Neural progenitor cell (in vitro differentiated cells): Measurements from ENCODE around the gene B4GALT5. TPM values are rescaled to one million over a fixed set of nuclear protein-coding genes. Genes with fewer than 3 reads are reported as not detected.
A peak's percentile ranks its signal among the peaks of the same experiment; 100 is the strongest.

Experiments used
- DNase-seq: peaks from one replicate; pipeline ENCODE4 v3.0.0-alpha.2; 2016; ENCODE audit warnings: low spot score
- H2AFZ ChIP-seq: fragments of 200-600 bp; sonication (generic); replicated peaks from 2 replicates; pipeline ENCODE4 v1.6.1; 2016; ENCODE audit warnings: antibody characterized with exemption
- H3F3A ChIP-seq: fragments of 200-600 bp; sonication (generic); 2 replicates; pipeline ENCODE4 v1.6.1; 2016; ENCODE audit warnings: antibody characterized with exemption, low read depth
- H3K27ac ChIP-seq: fragments of 200-600 bp; sonication (generic); 2 replicates; pipeline ENCODE4 v1.5.1; 2016; ENCODE audit warnings: mild to moderate bottlenecking
- H3K27me3 ChIP-seq: fragments of 200-600 bp; sonication (generic); 2 replicates; pipeline ENCODE4 v1.6.1; 2016; ENCODE audit warnings: mild to moderate bottlenecking, moderate library complexity
- H3K36me3 ChIP-seq: fragments of 200-600 bp; sonication (generic); 2 replicates; pipeline ENCODE4 v1.5.1; 2016
- H3K4me1 ChIP-seq: fragments of 200-600 bp; sonication (generic); 2 replicates; pipeline ENCODE4 v1.6.1; 2016; ENCODE audit warnings: mixed run types
- H3K4me2 ChIP-seq: fragments of 200-600 bp; sonication (generic); 2 replicates; pipeline ENCODE4 v1.6.1; 2016
- H3K4me3 ChIP-seq: fragments of 200-600 bp; sonication (generic); 2 replicates; pipeline ENCODE4 v1.5.1; 2016
- H3K79me2 ChIP-seq: fragments of 200-600 bp; sonication (generic); 2 replicates; pipeline ENCODE4 v1.6.1; 2016; ENCODE audit warnings: low read depth
- H3K9ac ChIP-seq: fragments of 200-600 bp; sonication (generic); 2 replicates; pipeline ENCODE4 v1.6.1; 2016
- H3K9me3 ChIP-seq: fragments of 200-600 bp; sonication (generic); 2 replicates; pipeline ENCODE4 v1.5.1; 2016; ENCODE audit warnings: low read depth
- H4K20me1 ChIP-seq: fragments of 200-600 bp; sonication (generic); 2 replicates; pipeline ENCODE4 v1.6.1; 2016; ENCODE audit warnings: low read depth
- H3K27ac Mint-ChIP-seq: 3 replicates; pipeline ENCODE4 v1.8.0; 2021; ENCODE audit warnings: mixed read lengths
- H3K27me3 Mint-ChIP-seq: 2 replicates; pipeline ENCODE4 v1.8.0; 2022; ENCODE audit warnings: low read depth, mild to moderate bottlenecking, inconsistent platforms, moderate library complexity, mixed read lengths; ENCODE audit not compliant: insufficient read depth
- H3K36me3 Mint-ChIP-seq: 3 replicates; pipeline ENCODE4 v1.8.0; 2021; ENCODE audit warnings: mixed read lengths
- H3K4me1 Mint-ChIP-seq: 3 replicates; pipeline ENCODE4 v1.8.0; 2021; ENCODE audit warnings: mixed read lengths
- H3K4me3 Mint-ChIP-seq: 3 replicates; pipeline ENCODE4 v1.8.0; 2021; ENCODE audit warnings: mild to moderate bottlenecking, moderate library complexity, mixed read lengths
- H3K9me3 Mint-ChIP-seq: 3 replicates; pipeline ENCODE4 v1.8.0; 2020; ENCODE audit warnings: mixed read lengths
- CTCF ChIP-seq: fragments of 200-600 bp; sonication (generic); IDR thresholded peaks from 2 replicates; pipeline ENCODE4 v1.5.1; 2017; ENCODE audit warnings: antibody characterized with exemption, mild to moderate bottlenecking
- EZH2 ChIP-seq: fragments of 200-600 bp; sonication (generic); IDR thresholded peaks from 2 replicates; pipeline ENCODE4 v1.6.1; 2017; ENCODE audit warnings: antibody characterized with exemption, mild to moderate bottlenecking, moderate library complexity
- EZH2phosphoT487 ChIP-seq: fragments of 200-600 bp; sonication (generic); IDR thresholded peaks from 2 replicates; pipeline ENCODE4 v1.6.1; 2017; ENCODE audit warnings: antibody characterized with exemption
- total RNA-seq: library from RNA; depleted of rRNA; stranded (reverse); fragments of >200 nt; gene quantifications from 2 replicates; pipeline ENCODE4 v1.2.3, GENCODE V29; 2015; ENCODE audit warnings: low replicate concordance

B4GALT5 gene
- total RNA-seq, 1 donor from 2014 or later: 60.1 TPM

- no peak overlapping the region for H3K4me3 ChIP-seq
- H3F3A ChIP-seq: peaks cover 13% of the 10 kb centered on the region
- no peaks in the 10 kb centered on the region for H3K9me3 ChIP-seq
- H3K4me1 ChIP-seq: peaks cover 33% of the 10 kb centered on the region
- Mint-ChIP-seq H3K27me3 (peaks cover 3% of the 10 kb centered on the region), H3K4me1 (peaks cover 73% of the 10 kb centered on the region), H3K9me3 (no peaks in the 10 kb centered on the region), H3K4me3 (no peak overlapping the region), H3K36me3 (peaks cover 2% of the 10 kb centered on the region), H3K27ac (no peak overlapping the region)
- DNase-seq: no peak
- no peak overlapping the region for H2AFZ ChIP-seq
- TF ChIP-seq EZH2 (no peak), CTCF (no peak), EZH2phosphoT487 (no peak)
- H3K79me2 ChIP-seq: peaks cover 100% of the 10 kb centered on the region
- no peaks in the 10 kb centered on the region for H3K27me3 ChIP-seq
- no peak overlapping the region for H3K27ac ChIP-seq
- H3K9ac ChIP-seq: no peak overlapping the region
- no peak overlapping the region for H3K4me2 ChIP-seq
- H3K36me3 ChIP-seq: no peaks in the 10 kb centered on the region
- peaks cover 98% of the 10 kb centered on the region for H4K20me1 ChIP-seq
Measured at GRCh38 chr20:49701916-49702315, 11.8 kb downstream of the B4GALT5 start.

GRCh38 chr20:49701241-49701790 is 12.4 kb downstream of the B4GALT5 start:
- no peak overlapping the region for H3K4me2 ChIP-seq
- no peak overlapping the region for H2AFZ ChIP-seq
- H3K36me3 ChIP-seq: no peaks in the 10 kb centered on the region
- no peaks in the 10 kb centered on the region for H3K9me3 ChIP-seq
- peak overlapping the region; percentile 95 for H3K27ac Mint-ChIP-seq
- H3K27me3 Mint-ChIP-seq: peaks cover 3% of the 10 kb centered on the region
- no peak for DNase-seq
- no peaks in the 10 kb centered on the region for H3K9me3 Mint-ChIP-seq
- no peak overlapping the region for H3K4me3 ChIP-seq
- H3K79me2 ChIP-seq: peaks cover 100% of the 10 kb centered on the region
- no peaks in the 10 kb centered on the region for H3K27me3 ChIP-seq
- peaks cover 33% of the 10 kb centered on the region for H3K4me1 ChIP-seq
- no peak for TF ChIP-seq EZH2
- no peak for TF ChIP-seq EZH2phosphoT487
- no peak for TF ChIP-seq CTCF
- no peak overlapping the region for H3K9ac ChIP-seq
- peaks cover 98% of the 10 kb centered on the region for H4K20me1 ChIP-seq
- peaks cover 2% of the 10 kb centered on the region for H3K36me3 Mint-ChIP-seq
- peak overlapping the region; percentile 10 for H3K27ac ChIP-seq
- peaks cover 73% of the 10 kb centered on the region for H3K4me1 Mint-ChIP-seq
- no peak overlapping the region for H3K4me3 Mint-ChIP-seq
- H3F3A ChIP-seq: peaks cover 8% of the 10 kb centered on the region

GRCh38 chr20:49700411-49701185 is 13.1 kb downstream of the B4GALT5 start:
- peaks cover 5% of the 10 kb centered on the region for H3F3A ChIP-seq
- peaks cover 75% of the 10 kb centered on the region for H3K4me1 Mint-ChIP-seq
- peaks cover 98% of the 10 kb centered on the region for H4K20me1 ChIP-seq
- peak overlapping the region; percentile 95 for H3K27ac Mint-ChIP-seq
- H3K4me1 ChIP-seq: peaks cover 33% of the 10 kb centered on the region
- H3K27ac ChIP-seq: peak overlapping the region; percentile 10
- no peak overlapping the region for H3K4me3 ChIP-seq
- no peaks in the 10 kb centered on the region for H3K36me3 ChIP-seq
- H3K4me2 ChIP-seq: no peak overlapping the region
- DNase-seq: no peak
- no peaks in the 10 kb centered on the region for H3K27me3 ChIP-seq
- peaks cover 2% of the 10 kb centered on the region for H3K36me3 Mint-ChIP-seq
- TF ChIP-seq EZH2 (no peak), CTCF (no peak), EZH2phosphoT487 (no peak)
- H3K9ac ChIP-seq: no peak overlapping the region
- peaks cover 100% of the 10 kb centered on the region for H3K79me2 ChIP-seq
- H3K9me3 Mint-ChIP-seq: no peaks in the 10 kb centered on the region
- H3K9me3 ChIP-seq: no peaks in the 10 kb centered on the region
- H3K27me3 Mint-ChIP-seq: peaks cover 3% of the 10 kb centered on the region
- no peak overlapping the region for H2AFZ ChIP-seq
- H3K4me3 Mint-ChIP-seq: no peak overlapping the region
